ENCODE data around the gene FTH1.

DNA sequence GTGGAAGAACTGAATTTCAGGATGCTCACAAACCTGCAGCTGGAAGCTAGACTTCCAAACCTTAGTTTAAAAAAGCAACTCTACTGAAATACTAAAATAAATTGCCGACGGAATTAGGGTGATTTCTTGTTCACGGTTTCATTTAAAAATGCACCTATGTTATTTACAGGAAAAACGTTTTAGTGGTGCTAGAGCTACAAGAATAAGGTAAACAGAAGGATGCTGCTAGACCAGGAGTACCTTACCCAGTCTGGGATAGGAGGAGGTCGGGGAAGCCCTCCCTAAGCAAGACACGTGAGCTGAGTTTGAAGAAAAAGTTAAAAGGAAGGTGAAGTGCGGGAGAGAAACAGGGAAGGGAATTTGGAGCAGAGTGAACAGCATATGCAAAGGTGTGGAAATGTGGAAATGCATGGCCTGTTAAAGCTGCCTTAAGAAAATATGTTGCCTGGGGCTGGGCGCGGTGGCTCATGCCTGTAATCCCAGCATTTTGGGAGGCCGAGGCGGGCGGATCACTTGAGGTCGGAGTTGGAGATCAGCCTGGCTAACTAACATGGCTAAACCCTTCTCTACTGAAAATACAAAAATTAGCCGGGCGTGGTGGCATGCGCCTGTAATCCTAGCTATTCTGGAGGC lies 1.4 kb upstream of the FTH1 start:
- TF ChIP-seq POLR2A (IDR thresholded peaks at IDR 0.05; ENCODE audit: low read depth, low read length) (no peak), POLR2AphosphoS5 (IDR thresholded peaks at IDR 0.05; ENCODE audit: low read depth, low read length) (no peak), TAF1 (IDR thresholded peaks at IDR 0.05; ENCODE audit: low read depth, low read length) (no peak), SPI1 (IDR thresholded peaks at IDR 0.05; ENCODE audit: low read depth, low read length) (no peak), POU2F2 (IDR thresholded peaks at IDR 0.05; ENCODE audit: low read depth, low read length) (no peak)

All from GM12891 (cell line).